OCI-LY3 (cell line): ENCODE measurements around the gene GNA12.
A peak's percentile ranks its signal among the peaks of the same experiment; 100 is the strongest.
"Not testable (repeated sequence)": the region's sequence is repeated elsewhere in the genome, so short reads cannot be mapped to it uniquely, and the experiment has no call there.

Source experiments
- H2AFZ ChIP-seq: fragments of 200-600, 300-600 bp; shearing (Covaris generic); 2 replicates; pipeline ENCODE4 v1.6.0; 2014; ENCODE audit warnings: antibody characterized with exemption, low read depth, low read length
- H3K27ac ChIP-seq: fragments of 200-600, 300-600 bp; sonication (generic); 2 replicates; pipeline ENCODE4 v1.5.1; 2014; ENCODE audit warnings: mild to moderate bottlenecking, low read length, moderate library complexity, mixed read lengths
- H3K27me3 ChIP-seq: fragments of 200-600, 300-600 bp; sonication (generic); 2 replicates; pipeline ENCODE4 v1.6.1; 2014; ENCODE audit warnings: low read depth, low read length, mixed read lengths
- H3K36me3 ChIP-seq: fragments of 200-600, 300-600 bp; sonication (generic); replicated peaks from 2 replicates; pipeline ENCODE3; 2014; ENCODE audit warnings: low read depth, low read length, mixed read lengths
- H3K4me1 ChIP-seq: fragments of 300-600, 200-600 bp; sonication (generic); 2 replicates; pipeline ENCODE4 v1.6.1; 2014; ENCODE audit warnings: low read length, mixed read lengths
- H3K4me2 ChIP-seq: fragments of 200-600, 300-600 bp; sonication (generic); 2 replicates; pipeline ENCODE4 v1.6.1; 2014; ENCODE audit warnings: low read length, mixed read lengths
- H3K4me3 ChIP-seq: fragments of 300-600, 200-600 bp; sonication (generic); 2 replicates; pipeline ENCODE4 v1.5.1; 2014; ENCODE audit warnings: antibody characterized with exemption, mild to moderate bottlenecking, low read length, moderate library complexity
- H3K79me2 ChIP-seq: fragments of 300-600, 200-600 bp; shearing (Covaris generic); 2 replicates; pipeline ENCODE4 v1.6.1; 2014; ENCODE audit warnings: mild to moderate bottlenecking, low read length, mixed read lengths
- H3K9ac ChIP-seq: fragments of 300-600, 200-600 bp; shearing (Covaris generic); 2 replicates; pipeline ENCODE4 v1.6.0; 2014; ENCODE audit warnings: mild to moderate bottlenecking, low read length, moderate library complexity
- H3K9me3 ChIP-seq: fragments of 200-600, 300-600 bp; shearing (Covaris generic); 2 replicates; pipeline ENCODE4 v1.6.1; 2014; ENCODE audit warnings: low read length, mixed read lengths; ENCODE audit not compliant: insufficient read depth
- H4K20me1 ChIP-seq: fragments of 200-600, 300-600 bp; sonication (generic); 2 replicates; pipeline ENCODE4 v1.6.1; 2016; ENCODE audit warnings: low read length, mixed read lengths; ENCODE audit not compliant: insufficient read depth
- CTCF ChIP-seq: fragments of 200-600, 300-600 bp; sonication (generic); IDR thresholded peaks from 2 replicates; pipeline ENCODE4 v1.5.1; 2014; ENCODE audit warnings: antibody characterized with exemption, low read length, low read depth
- EZH2phosphoT487 ChIP-seq: fragments of 200-600 bp; shearing (Covaris generic); IDR thresholded peaks from 2 replicates; pipeline ENCODE4 v1.6.1; 2018; ENCODE audit warnings: antibody characterized with exemption, mixed run types, low read depth

The GNA12 gene

GRCh38 chr7:2692543-2692942 is 151.6 kb downstream of the GNA12 start:
- Histone ChIP-seq H4K20me1 (no peaks in the 10 kb centered on the region), H3K4me3 (no peak overlapping the region), H3K27ac (no peak overlapping the region), H3K27me3 (peaks cover 31% of the 10 kb centered on the region), H3K4me1 (peaks cover 36% of the 10 kb centered on the region), H3K9me3 (no peaks in the 10 kb centered on the region), H3K9ac (no peak overlapping the region), H2AFZ (no peak overlapping the region), H3K36me3 (no peaks in the 10 kb centered on the region), H3K4me2 (no peak overlapping the region), H3K79me2 (no peaks in the 10 kb centered on the region)
- TF ChIP-seq EZH2phosphoT487 = no peak
- TF ChIP-seq CTCF = no peak

- H3K4me1 ChIP-seq = peaks cover 37% of the 10 kb centered on the region
- not testable (repeated sequence) for H3K9me3 ChIP-seq, H3K9ac ChIP-seq, H3K36me3 ChIP-seq, H3K4me3 ChIP-seq, H3K79me2 ChIP-seq, H2AFZ ChIP-seq, H3K27ac ChIP-seq, H4K20me1 ChIP-seq
- peaks cover 36% of the 10 kb centered on the region for H3K27me3 ChIP-seq
- 0 out of 2 replicates have a peak overlapping the region, but pooled peaks have one; percentile 20 for H3K4me2 ChIP-seq
Measured at GRCh38 chr7:2691932-2692439, 152.1 kb downstream of the GNA12 start.

- H3K9ac ChIP-seq = no peak overlapping the region
- no peaks in the 10 kb centered on the region for H3K79me2 ChIP-seq
- no peak overlapping the region for H3K27ac ChIP-seq
- no peak overlapping the region for H2AFZ ChIP-seq
- H4K20me1 ChIP-seq = no peaks in the 10 kb centered on the region
- H3K27me3 ChIP-seq = peaks cover 36% of the 10 kb centered on the region
- peaks cover 37% of the 10 kb centered on the region for H3K4me1 ChIP-seq
- no peaks in the 10 kb centered on the region for H3K36me3 ChIP-seq
- peak overlapping the region; percentile 20; the same call in 1 of the 2 replicates for H3K4me2 ChIP-seq
- H3K4me3 ChIP-seq = no peak overlapping the region
- no peaks in the 10 kb centered on the region for H3K9me3 ChIP-seq
- no peak for TF ChIP-seq EZH2phosphoT487
- no peak for TF ChIP-seq CTCF
Measured at GRCh38 chr7:2691011-2691707, 152.9 kb downstream of the GNA12 start.

- H3K9ac ChIP-seq = no peak overlapping the region
- H3K4me2 ChIP-seq = peak overlapping the region; percentile 94
- no peaks in the 10 kb centered on the region for H3K36me3 ChIP-seq
- no peaks in the 10 kb centered on the region for H3K79me2 ChIP-seq
- H2AFZ ChIP-seq = no peak overlapping the region
- peaks cover 34% of the 10 kb centered on the region for H3K4me1 ChIP-seq
- TF ChIP-seq CTCF = no peak
- no peak for TF ChIP-seq EZH2phosphoT487
- no peak overlapping the region for H3K27ac ChIP-seq
- H3K27me3 ChIP-seq = peaks cover 36% of the 10 kb centered on the region
- no peaks in the 10 kb centered on the region for H3K9me3 ChIP-seq
- no peak overlapping the region for H3K4me3 ChIP-seq
- no peaks in the 10 kb centered on the region for H4K20me1 ChIP-seq
Measured at GRCh38 chr7:2689951-2690705, 154.0 kb downstream of the GNA12 start.
